ENCODE results near the gene CACNA1C.

CACNA1C gene

DNA sequence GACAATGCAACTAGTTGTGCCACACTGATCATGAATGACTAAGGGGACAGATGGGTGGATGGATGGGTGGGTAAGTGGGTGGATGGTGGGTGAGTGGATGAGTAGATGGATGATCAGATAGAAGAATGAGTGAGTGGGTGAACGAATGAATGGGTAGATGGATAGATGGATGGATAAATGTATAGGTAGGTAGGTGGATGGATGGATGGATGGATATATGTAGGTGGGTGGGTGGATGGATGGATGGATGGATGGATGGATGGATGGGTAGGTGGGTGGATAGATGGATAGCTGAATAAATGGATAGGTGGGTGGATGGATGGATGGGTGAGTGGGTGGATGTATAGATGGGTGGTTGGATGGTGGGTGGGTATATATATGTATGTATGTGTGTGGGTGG lies 393.2 kb downstream of the CACNA1C start:
- Histone ChIP-seq H3K9me3 (ENCODE audit: severe bottlenecking) (no peaks in the 10 kb centered on the region), H3K27me3 (ENCODE audit: insufficient read depth, low read depth, severe bottlenecking) (no peaks in the 10 kb centered on the region), H3K27ac (no peak overlapping the region), H3K4me3 (ENCODE audit: low read depth, low read length) (no peak overlapping the region), H3K36me3 (no peaks in the 10 kb centered on the region)
- TF ChIP-seq, protein P1, sequence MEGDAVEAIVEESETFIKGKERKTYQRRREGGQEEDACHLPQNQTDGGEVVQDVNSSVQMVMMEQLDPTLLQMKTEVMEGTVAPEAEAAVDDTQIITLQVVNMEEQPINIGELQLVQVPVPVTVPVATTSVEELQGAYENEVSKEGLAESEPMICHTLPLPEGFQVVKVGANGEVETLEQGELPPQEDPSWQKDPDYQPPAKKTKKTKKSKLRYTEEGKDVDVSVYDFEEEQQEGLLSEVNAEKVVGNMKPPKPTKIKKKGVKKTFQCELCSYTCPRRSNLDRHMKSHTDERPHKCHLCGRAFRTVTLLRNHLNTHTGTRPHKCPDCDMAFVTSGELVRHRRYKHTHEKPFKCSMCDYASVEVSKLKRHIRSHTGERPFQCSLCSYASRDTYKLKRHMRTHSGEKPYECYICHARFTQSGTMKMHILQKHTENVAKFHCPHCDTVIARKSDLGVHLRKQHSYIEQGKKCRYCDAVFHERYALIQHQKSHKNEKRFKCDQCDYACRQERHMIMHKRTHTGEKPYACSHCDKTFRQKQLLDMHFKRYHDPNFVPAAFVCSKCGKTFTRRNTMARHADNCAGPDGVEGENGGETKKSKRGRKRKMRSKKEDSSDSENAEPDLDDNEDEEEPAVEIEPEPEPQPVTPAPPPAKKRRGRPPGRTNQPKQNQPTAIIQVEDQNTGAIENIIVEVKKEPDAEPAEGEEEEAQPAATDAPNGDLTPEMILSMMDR (IDR thresholded peaks at IDR 0.05; ENCODE audit: low read depth, low read length), result no peak
- DNase-seq, result no peak

DNA sequence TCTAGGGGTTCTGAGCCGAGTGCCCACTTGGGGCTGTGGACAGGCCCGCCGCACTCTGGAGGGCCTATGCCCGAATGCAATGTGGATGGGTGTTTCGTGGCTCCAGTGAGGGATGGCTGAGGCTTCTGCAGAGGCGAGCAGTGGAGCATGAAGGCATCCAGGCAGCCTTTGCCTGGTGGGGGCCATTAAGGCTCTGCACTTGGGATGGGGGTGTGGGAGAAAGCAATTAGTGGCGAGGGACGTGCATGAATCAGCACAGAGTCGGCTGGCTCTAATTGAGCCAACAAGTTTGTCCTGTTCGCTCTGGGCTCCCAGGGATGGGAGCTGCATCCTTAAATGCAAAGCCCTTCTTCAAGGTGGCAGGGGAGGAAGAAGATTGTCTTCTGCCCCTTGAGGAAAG lies 395.1 kb downstream of the CACNA1C start:
- Histone ChIP-seq H3K27me3 (ENCODE audit: insufficient read depth, low read depth, severe bottlenecking) (no peaks in the 10 kb centered on the region), H3K9me3 (ENCODE audit: severe bottlenecking) (no peaks in the 10 kb centered on the region), H3K36me3 (no peaks in the 10 kb centered on the region), H3K4me3 (ENCODE audit: low read depth, low read length) (no peak overlapping the region), H3K27ac (no peak overlapping the region)
- TF ChIP-seq, protein P1 (IDR thresholded peaks at IDR 0.05; ENCODE audit: low read depth, low read length), result no peak
- no peak for DNase-seq

DNA sequence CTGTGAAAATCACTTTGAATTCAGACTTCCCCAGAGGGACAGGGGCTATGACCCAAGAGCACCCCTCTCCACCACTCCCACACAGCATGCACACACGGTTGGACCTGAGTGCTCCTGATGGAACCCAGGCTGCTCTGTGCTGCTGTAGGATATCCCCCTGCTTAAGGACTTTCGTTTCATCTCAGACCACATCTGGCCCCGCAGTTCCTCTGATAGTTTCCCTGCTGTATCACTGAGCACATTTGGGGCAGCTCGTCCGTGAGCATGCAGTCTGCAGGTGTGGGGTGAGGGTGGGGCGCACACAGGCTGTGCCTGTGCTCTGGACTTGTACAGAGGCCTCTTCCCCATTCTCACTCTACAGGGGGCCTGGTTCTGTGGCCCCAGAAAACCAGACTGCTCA lies 396.8 kb downstream of the CACNA1C start:
- no peak overlapping the region for H3K4me3 ChIP-seq (ENCODE audit: low read depth, low read length)

DNA sequence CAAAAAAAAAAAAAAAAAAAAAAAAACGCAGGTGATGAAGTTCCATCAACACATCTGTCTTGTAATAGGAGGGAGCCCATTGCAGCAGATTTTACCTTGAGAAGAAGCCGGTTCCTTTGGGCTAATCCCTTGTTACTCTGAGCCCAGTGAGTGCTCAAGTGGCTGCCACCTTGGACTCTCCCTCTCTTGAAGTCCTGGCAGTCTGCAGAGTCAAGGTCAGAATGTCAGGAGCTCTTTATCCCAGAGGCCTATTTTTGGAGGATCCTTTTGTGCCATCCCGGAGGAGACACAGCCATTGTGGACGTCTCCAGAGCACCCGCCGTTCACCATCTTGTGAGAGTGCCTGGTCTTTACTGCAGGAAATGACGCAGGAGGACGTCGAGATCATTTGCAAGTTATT lies 397.8 kb downstream of the CACNA1C start:
- Histone ChIP-seq H3K9me3 (ENCODE audit: severe bottlenecking) (no peaks in the 10 kb centered on the region), H3K27me3 (ENCODE audit: insufficient read depth, low read depth, severe bottlenecking) (no peaks in the 10 kb centered on the region), H3K4me3 (ENCODE audit: low read depth, low read length) (no peak overlapping the region), H3K36me3 (no peaks in the 10 kb centered on the region), H3K27ac (no peak overlapping the region)
- TF ChIP-seq, protein P1 (IDR thresholded peaks at IDR 0.05; ENCODE audit: low read depth, low read length), result no peak
- DNase-seq, result no peak

More for the DNA sequence above, 396.8 kb downstream of the CACNA1C start:
- H3K36me3 ChIP-seq, result no peaks in the 10 kb centered on the region
- H3K27ac ChIP-seq, result no peak overlapping the region
- DNase-seq, result no peak
- TF ChIP-seq, protein P1 (IDR thresholded peaks at IDR 0.05; ENCODE audit: low read depth, low read length), result no peak
- H3K27me3 ChIP-seq (ENCODE audit: insufficient read depth, low read depth, severe bottlenecking), result no peaks in the 10 kb centered on the region
- H3K9me3 ChIP-seq (ENCODE audit: severe bottlenecking), result no peaks in the 10 kb centered on the region

DNA sequence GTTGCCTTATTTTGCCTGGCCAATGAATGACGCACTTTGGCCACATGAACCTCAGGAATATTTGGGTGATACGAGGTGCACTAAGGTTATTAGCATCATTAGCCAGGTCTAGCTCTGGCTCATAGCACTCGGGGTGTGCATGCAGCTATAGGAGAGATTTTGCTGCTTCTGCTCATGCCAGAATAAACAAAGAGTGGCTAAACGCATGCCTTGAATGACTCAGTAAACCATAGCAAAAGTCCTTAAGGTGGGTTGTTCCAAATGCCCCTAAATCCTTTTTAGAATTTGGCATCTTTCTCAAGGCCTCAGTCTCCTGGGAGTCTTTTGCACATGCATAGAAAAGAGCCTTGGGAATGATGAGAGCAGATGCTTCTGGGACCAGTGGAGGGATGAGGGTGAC lies 398.2 kb downstream of the CACNA1C start:
- Histone ChIP-seq H3K36me3 (no peaks in the 10 kb centered on the region), H3K4me3 (ENCODE audit: low read depth, low read length) (no peak overlapping the region), H3K9me3 (ENCODE audit: severe bottlenecking) (no peaks in the 10 kb centered on the region), H3K27me3 (ENCODE audit: insufficient read depth, low read depth, severe bottlenecking) (no peaks in the 10 kb centered on the region), H3K27ac (no peak overlapping the region)
- TF ChIP-seq, protein P1 (IDR thresholded peaks at IDR 0.05; ENCODE audit: low read depth, low read length), result no peak
- DNase-seq, result no peak

DNA sequence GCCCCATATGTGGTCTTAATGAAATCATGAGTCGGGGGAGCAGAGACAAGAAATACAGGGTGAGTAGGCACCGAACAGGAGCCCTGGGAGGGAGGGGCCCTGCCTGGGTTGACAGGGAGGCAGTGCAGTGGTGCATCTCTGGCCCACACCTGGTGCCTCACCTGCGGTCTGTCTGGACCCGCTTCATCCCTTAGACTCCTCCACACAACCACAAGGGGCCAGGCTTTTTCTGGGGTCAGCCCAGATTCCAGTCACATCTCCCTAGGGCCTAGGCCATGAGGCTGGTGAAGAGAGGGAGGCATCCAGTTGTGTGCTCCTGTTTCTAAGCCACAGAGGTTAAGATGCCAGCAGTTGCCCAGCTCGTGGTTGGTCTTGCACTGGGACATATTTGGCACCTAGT lies 398.7 kb downstream of the CACNA1C start:
- no peaks in the 10 kb centered on the region for H3K27me3 ChIP-seq (ENCODE audit: insufficient read depth, low read depth, severe bottlenecking)
- H3K36me3 ChIP-seq, result no peaks in the 10 kb centered on the region
- no peak for DNase-seq
- no peaks in the 10 kb centered on the region for H3K9me3 ChIP-seq (ENCODE audit: severe bottlenecking)
- TF ChIP-seq, protein P1 (IDR thresholded peaks at IDR 0.05; ENCODE audit: low read depth, low read length), result no peak
- H3K4me3 ChIP-seq (ENCODE audit: low read depth, low read length), result no peak overlapping the region
- no peak overlapping the region for H3K27ac ChIP-seq
